HepG2 (cell line): ENCODE results near the gene GNAL.

ENCODE experiments used
- POLR2A ChIP-seq, 2 experiments: IDR thresholded peaks; 2 replicates each; pipeline ENCODE4 v1.6.1; 2011; ENCODE audit warnings: low read depth in 2 of 2, low read length in 2 of 2, mild to moderate bottlenecking in 1 of 2, moderate library complexity in 1 of 2; ENCODE audit not compliant: insufficient read depth in 1 of 2
- ZNF446 ChIP-seq: sonication (generic); formaldehyde crosslinking; IDR thresholded peaks from 2 replicates; pipeline ENCODE4 v1.5.0; 2020; ENCODE audit warnings: mild to moderate bottlenecking, missing genetic modification reagents
- TF ChIP-seq, protein P1 (sequence below): sonication (generic); formaldehyde crosslinking; IDR thresholded peaks from 2 replicates; pipeline ENCODE4 v1.5.0; 2020; ENCODE audit warnings: mild to moderate bottlenecking, missing genetic modification reagents, moderate library complexity

DNA sequence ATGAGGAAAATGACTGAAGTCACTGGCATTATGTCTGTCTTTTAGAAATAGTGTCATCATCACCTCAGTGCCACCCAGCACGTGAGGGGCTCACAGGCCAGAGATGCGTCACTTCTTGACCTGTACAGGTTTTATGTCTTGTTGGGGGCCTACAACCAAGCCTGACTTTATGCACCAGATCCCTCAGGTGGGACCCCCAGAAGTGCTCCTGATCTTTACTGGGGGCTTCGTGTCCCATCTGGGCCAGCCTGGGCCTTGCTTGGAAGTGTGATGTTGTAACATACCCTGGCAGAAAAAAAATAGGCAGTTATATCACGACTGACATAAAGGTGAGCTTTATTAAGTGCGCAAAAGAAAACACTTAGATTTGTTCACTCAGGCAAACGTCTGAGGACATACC is 21.5 kb upstream of the GNAL start:
- TF ChIP-seq ZNF446 (no peak), POLR2A (IDR thresholded peaks at IDR 0.05; ENCODE audit: insufficient read depth in 1 of 2, low read depth in 2 of 2, low read length in 2 of 2) (no peak)
- TF ChIP-seq, protein P1, sequence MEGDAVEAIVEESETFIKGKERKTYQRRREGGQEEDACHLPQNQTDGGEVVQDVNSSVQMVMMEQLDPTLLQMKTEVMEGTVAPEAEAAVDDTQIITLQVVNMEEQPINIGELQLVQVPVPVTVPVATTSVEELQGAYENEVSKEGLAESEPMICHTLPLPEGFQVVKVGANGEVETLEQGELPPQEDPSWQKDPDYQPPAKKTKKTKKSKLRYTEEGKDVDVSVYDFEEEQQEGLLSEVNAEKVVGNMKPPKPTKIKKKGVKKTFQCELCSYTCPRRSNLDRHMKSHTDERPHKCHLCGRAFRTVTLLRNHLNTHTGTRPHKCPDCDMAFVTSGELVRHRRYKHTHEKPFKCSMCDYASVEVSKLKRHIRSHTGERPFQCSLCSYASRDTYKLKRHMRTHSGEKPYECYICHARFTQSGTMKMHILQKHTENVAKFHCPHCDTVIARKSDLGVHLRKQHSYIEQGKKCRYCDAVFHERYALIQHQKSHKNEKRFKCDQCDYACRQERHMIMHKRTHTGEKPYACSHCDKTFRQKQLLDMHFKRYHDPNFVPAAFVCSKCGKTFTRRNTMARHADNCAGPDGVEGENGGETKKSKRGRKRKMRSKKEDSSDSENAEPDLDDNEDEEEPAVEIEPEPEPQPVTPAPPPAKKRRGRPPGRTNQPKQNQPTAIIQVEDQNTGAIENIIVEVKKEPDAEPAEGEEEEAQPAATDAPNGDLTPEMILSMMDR (CRISPR knock-in tag) = no peak
